RWPE2 (cell line): Measurements from ENCODE around the gene BRD9.

Experiments
- ATAC-seq: fragments of 200-7000 bp; cut with Tn5 transposase; 3 replicates; pipeline ENCODE4 v1.9.1; 2021; ENCODE audit warnings: low read depth
- DNase-seq: peaks from one replicate; pipeline ENCODE4 v3.0.0-alpha.2; 2020; ENCODE audit warnings: low spot score
- H3K27ac ChIP-seq: fragments of 450-650 bp; 2 replicates; pipeline ENCODE4 v1.5.1; 2017; ENCODE audit warnings: mild to moderate bottlenecking; ENCODE audit not compliant: poor library complexity, severe bottlenecking
- H3K27me3 ChIP-seq: fragments of 250-450 bp; sonication (Bioruptor Pico); 2 replicates; pipeline ENCODE4 v1.5.1; 2021; ENCODE audit warnings: mild to moderate bottlenecking, moderate library complexity; ENCODE audit not compliant: insufficient read depth, poor library complexity, severe bottlenecking
- H3K36me3 ChIP-seq: fragments of 250-450 bp; sonication (Bioruptor Pico); 2 replicates; pipeline ENCODE4 v1.5.1; 2020; ENCODE audit warnings: low read depth, mild to moderate bottlenecking, moderate library complexity
- H3K4me1 ChIP-seq: fragments of 250-450 bp; sonication (Bioruptor Pico); 2 replicates; pipeline ENCODE4 v1.5.1; 2021; ENCODE audit warnings: mild to moderate bottlenecking, moderate library complexity; ENCODE audit not compliant: insufficient read depth, poor library complexity, severe bottlenecking
- H3K4me3 ChIP-seq: fragments of 250-450 bp; sonication (Bioruptor Pico); 2 replicates; pipeline ENCODE4 v1.5.1; 2021; ENCODE audit warnings: mild to moderate bottlenecking, moderate library complexity; ENCODE audit not compliant: severe bottlenecking
- H3K9me3 ChIP-seq: fragments of 250-450 bp; sonication (Bioruptor Pico); 2 replicates; pipeline ENCODE4 v1.5.1; 2021; ENCODE audit warnings: mild to moderate bottlenecking, moderate library complexity; ENCODE audit not compliant: severe bottlenecking
- CTCF ChIP-seq: fragments of 450-650 bp; IDR thresholded peaks from one replicate; pipeline ENCODE4 v1.5.1; 2017; ENCODE audit warnings: mild to moderate bottlenecking, moderate library complexity; ENCODE audit not compliant: poor library complexity, severe bottlenecking

The BRD9 gene

GRCh38 chr5:911601-912000, 19.0 kb upstream of the BRD9 start:
- Histone ChIP-seq H3K36me3 (peaks cover 71% of the 10 kb centered on the region), H3K9me3 (no peaks in the 10 kb centered on the region), H3K27ac (peak overlapping the region; percentile 59), H3K4me3 (no peak overlapping the region), H3K4me1 (peaks cover 15% of the 10 kb centered on the region), H3K27me3 (no peaks in the 10 kb centered on the region)
- ATAC-seq (peak; percentile 26), DNase-seq (no peak)
- TF ChIP-seq CTCF: no peak

GRCh38 chr5:910769-911160, 18.2 kb upstream of the BRD9 start:
- H3K27me3 ChIP-seq: no peaks in the 10 kb centered on the region
- H3K4me1 ChIP-seq: peaks cover 15% of the 10 kb centered on the region
- ATAC-seq (no peak), DNase-seq (no peak)
- no peak overlapping the region for H3K4me3 ChIP-seq
- no peak overlapping the region for H3K27ac ChIP-seq
- no peaks in the 10 kb centered on the region for H3K9me3 ChIP-seq
- TF ChIP-seq CTCF: no peak
- peaks cover 71% of the 10 kb centered on the region for H3K36me3 ChIP-seq

GRCh38 chr5:909994-910768, 17.6 kb upstream of the BRD9 start:
- H3K27me3 ChIP-seq: no peaks in the 10 kb centered on the region
- no peak overlapping the region for H3K4me3 ChIP-seq
- no peak for TF ChIP-seq CTCF
- no peaks in the 10 kb centered on the region for H3K9me3 ChIP-seq
- no peak overlapping the region for H3K27ac ChIP-seq
- no peak for ATAC-seq
- H3K4me1 ChIP-seq: peaks cover 15% of the 10 kb centered on the region
- no peak for DNase-seq
- peaks cover 74% of the 10 kb centered on the region for H3K36me3 ChIP-seq

- DNase-seq (no peak), ATAC-seq (no peak)
- Histone ChIP-seq H3K9me3 (no peaks in the 10 kb centered on the region), H3K27ac (no peak overlapping the region), H3K4me3 (no peak overlapping the region), H3K36me3 (peaks cover 75% of the 10 kb centered on the region), H3K27me3 (no peaks in the 10 kb centered on the region), H3K4me1 (peaks cover 15% of the 10 kb centered on the region)
- TF ChIP-seq CTCF: no peak
Measured at GRCh38 chr5:909086-909485, 16.5 kb upstream of the BRD9 start.

GRCh38 chr5:908172-908571, 15.6 kb upstream of the BRD9 start:
- DNase-seq: no peak
- Histone ChIP-seq H3K27me3 (no peaks in the 10 kb centered on the region), H3K4me1 (peaks cover 15% of the 10 kb centered on the region), H3K36me3 (peaks cover 75% of the 10 kb centered on the region), H3K27ac (no peak overlapping the region), H3K9me3 (no peaks in the 10 kb centered on the region), H3K4me3 (no peak overlapping the region)
- no peak for ATAC-seq
- no peak for TF ChIP-seq CTCF
